GM11168 (cell line): ENCODE measurements around the gene SCCPDH.
"Not testable (repeated sequence)": the region's sequence is repeated elsewhere in the genome, so short reads cannot be mapped to it uniquely, and the experiment has no call there.

Source experiments
- in situ Hi-C: fragments of 300-500 bp; cut with MboI; formaldehyde crosslinking; loops from one replicate; pipeline ENCODE4 v1.12.0; 2022; ENCODE audit warnings: low sequenced_read_pairs; ENCODE audit not compliant: unreplicated experiment

Gene SCCPDH

GRCh38 chr1:246703581-246703980 lies 20.6 kb upstream of the SCCPDH start:
- in situ Hi-C loops: no loop called here

- in situ Hi-C loops: no loop called here
These were observed 18.8 kb upstream of the SCCPDH start for GRCh38 chr1:246705368-246705767.

- in situ Hi-C loops: no loop called here
These were observed 16.0 kb upstream of the SCCPDH start for GRCh38 chr1:246708166-246708565.

GRCh38 chr1:246709196-246709595 lies 15.0 kb upstream of the SCCPDH start:
- in situ Hi-C loops: no loop called here

- in situ Hi-C loops: no loop called here
These were observed 14.4 kb upstream of the SCCPDH start for GRCh38 chr1:246709835-246710234.

- in situ Hi-C loops: no loop called here
These were observed 12.6 kb upstream of the SCCPDH start for GRCh38 chr1:246711548-246712003.

GRCh38 chr1:246712428-246712827 lies 11.8 kb upstream of the SCCPDH start:
- in situ Hi-C loops: not testable (repeated sequence)

- in situ Hi-C loops: not testable (repeated sequence)
These were observed 4.8 kb upstream of the SCCPDH start for GRCh38 chr1:246719361-246719760.

GRCh38 chr1:246720814-246721213 lies 3.4 kb upstream of the SCCPDH start:
- in situ Hi-C loops: not testable (repeated sequence)

- in situ Hi-C loops: no loop called here
These were observed 1.5 kb upstream of the SCCPDH start for GRCh38 chr1:246722720-246723119.

- in situ Hi-C loops: no loop called here
These were observed 504 bp downstream of the SCCPDH start for GRCh38 chr1:246724731-246725095.

- in situ Hi-C loops: no loop called here
These were observed 982 bp downstream of the SCCPDH start for GRCh38 chr1:246725191-246725590.

GRCh38 chr1:246726255-246726679 lies 2.1 kb downstream of the SCCPDH start:
- in situ Hi-C loops: no loop called here

GRCh38 chr1:246726881-246727280 lies 2.7 kb downstream of the SCCPDH start:
- in situ Hi-C loops: no loop called here

GRCh38 chr1:246727594-246727993 lies 3.4 kb downstream of the SCCPDH start:
- in situ Hi-C loops: no loop called here

- in situ Hi-C loops: no loop called here
These were observed 4.1 kb downstream of the SCCPDH start for GRCh38 chr1:246728311-246728710.

GRCh38 chr1:246729040-246729439 lies 4.8 kb downstream of the SCCPDH start:
- in situ Hi-C loops: not testable (repeated sequence)

- in situ Hi-C loops: no loop called here
These were observed 6.6 kb downstream of the SCCPDH start for GRCh38 chr1:246730839-246731238.

- in situ Hi-C loops: not testable (repeated sequence)
These were observed 7.7 kb downstream of the SCCPDH start for GRCh38 chr1:246731873-246732272.

- in situ Hi-C loops: no loop called here
These were observed 9.5 kb downstream of the SCCPDH start for GRCh38 chr1:246733704-246734103.

GRCh38 chr1:246734866-246735265 lies 10.7 kb downstream of the SCCPDH start:
- in situ Hi-C loops: no loop called here

GRCh38 chr1:246735735-246736134 lies 11.5 kb downstream of the SCCPDH start:
- in situ Hi-C loops: no loop called here

GRCh38 chr1:246742396-246742795 lies 18.2 kb downstream of the SCCPDH start:
- in situ Hi-C loops: no loop called here
